ENCODE data around the gene PHACTR1.

The PHACTR1 gene

DNA sequence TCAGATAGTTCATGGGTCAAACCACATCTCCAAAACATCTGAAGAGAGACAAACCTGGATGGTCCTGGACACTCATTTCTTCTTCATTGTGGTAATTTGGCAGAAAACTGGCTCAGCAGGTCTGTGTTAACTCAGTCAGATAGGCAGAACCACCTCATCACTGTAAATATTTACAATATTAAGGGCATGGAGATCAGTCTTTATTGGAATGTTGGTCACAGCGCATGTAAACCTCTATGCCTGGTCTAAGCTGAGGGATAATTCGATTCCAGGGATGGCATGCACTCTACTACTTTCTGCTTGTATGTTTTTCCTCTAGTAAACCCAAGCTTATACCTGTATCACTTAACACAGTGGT is 615.8 kb downstream of the PHACTR1 start:
- no peak for FAIRE-seq

DNA sequence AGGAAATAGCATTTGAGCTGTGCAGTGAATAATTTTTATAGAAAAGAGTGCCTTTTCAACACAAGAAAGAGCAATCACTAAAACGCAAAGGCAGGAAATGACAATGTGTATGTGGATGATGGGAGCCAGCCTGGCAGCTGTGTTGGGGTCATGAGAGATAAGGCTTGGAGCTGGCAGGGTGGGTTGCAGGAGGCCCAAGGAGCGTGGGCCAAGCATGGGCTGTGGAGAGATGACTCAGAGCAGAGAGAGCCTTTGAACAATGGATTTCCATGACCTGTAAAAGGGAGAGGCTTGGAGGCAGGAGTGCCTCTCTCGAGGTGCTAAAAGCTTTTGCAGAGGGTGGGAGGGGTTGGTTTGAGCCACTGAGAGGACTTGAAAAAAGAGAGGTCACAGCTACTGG is 618.4 kb downstream of the PHACTR1 start:
- no peak for FAIRE-seq

DNA sequence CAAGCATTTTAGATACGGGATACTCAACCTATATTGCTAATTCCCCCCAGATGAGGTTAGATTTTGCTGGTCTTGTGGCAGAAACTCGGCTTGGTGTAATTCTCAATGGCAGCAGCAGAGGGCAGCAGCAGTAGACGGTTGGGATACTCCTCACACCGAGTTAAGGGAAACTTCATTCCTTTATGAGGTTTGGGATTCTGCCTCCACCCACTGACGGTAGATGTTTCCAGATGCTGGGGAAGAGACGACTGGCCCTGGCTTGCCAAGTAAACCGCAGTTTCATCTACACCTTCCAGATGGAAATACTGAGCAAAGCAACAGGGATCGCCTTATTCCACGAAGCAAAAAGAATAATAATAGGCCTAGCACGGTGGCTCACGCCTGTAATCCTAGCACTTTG is 620.0 kb downstream of the PHACTR1 start:
- FAIRE-seq, result peak; percentile 81

DNA sequence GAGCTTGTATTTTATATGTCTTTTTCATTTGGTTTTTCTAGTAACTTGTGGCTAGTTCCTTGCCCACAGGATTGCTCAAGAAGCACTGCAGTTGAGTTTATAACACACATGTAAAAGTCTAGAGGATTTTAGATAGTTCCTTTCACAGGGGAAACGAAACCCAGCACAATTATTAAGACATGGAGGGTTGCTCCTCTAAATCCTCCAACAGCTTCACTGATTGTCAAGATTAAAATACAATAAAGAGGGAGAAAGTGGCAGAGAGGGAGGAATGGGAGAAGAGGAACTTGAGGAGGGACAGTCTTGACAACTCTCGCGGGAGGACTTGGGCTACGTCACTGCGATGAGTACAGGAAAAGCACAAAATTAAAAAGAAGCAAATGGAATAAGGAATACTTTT is 621.5 kb downstream of the PHACTR1 start:
- no peak for FAIRE-seq

Measured in islet of Langerhans (tissue), 1 donor.